HL-60 (cell line): Measurements from ENCODE around the gene PRDX4.

ENCODE experiments used
- DNase-seq, 2 experiments: peaks; one replicate each; pipeline ENCODE4 v3.0.0-alpha.2; 2010 to 2020; ENCODE audit warnings: low read depth in 1 of 2, low spot score in 1 of 2
- H3K27ac ChIP-seq: fragments of 250-450 bp; sonication (Bioruptor Pico); replicated peaks from 2 replicates; pipeline ENCODE4 v1.5.1; 2020; ENCODE audit warnings: mild to moderate bottlenecking, moderate library complexity
- H3K27me3 ChIP-seq: fragments of 250-450 bp; sonication (Bioruptor Pico); 2 replicates; pipeline ENCODE4 v1.5.1; 2021; ENCODE audit warnings: mild to moderate bottlenecking, moderate library complexity; ENCODE audit not compliant: insufficient read depth, poor library complexity, severe bottlenecking
- H3K4me3 ChIP-seq: replicated peaks from 2 replicates; pipeline ENCODE4 v1.5.1; 2011; ENCODE audit warnings: mild to moderate bottlenecking, control low read depth, low read length; ENCODE audit not compliant: insufficient read depth
- GABPA ChIP-seq: IDR thresholded peaks from 2 replicates; pipeline ENCODE4 v1.6.1; 2012; ENCODE audit warnings: low read depth
- POLR2AphosphoS5 ChIP-seq: IDR thresholded peaks from 2 replicates; pipeline ENCODE4 v1.6.1; 2012; ENCODE audit warnings: low read depth
- REST ChIP-seq: IDR thresholded peaks from 2 replicates; pipeline ENCODE4 v1.6.1; 2012; ENCODE audit warnings: low read depth; ENCODE audit not compliant: insufficient replicate concordance
- SPI1 ChIP-seq: IDR thresholded peaks from 2 replicates; pipeline ENCODE4 v1.6.1; 2012; ENCODE audit warnings: low read depth, mild to moderate bottlenecking, borderline replicate concordance
- TF ChIP-seq, protein P1 (sequence below): IDR thresholded peaks from one replicate; pipeline ENCODE4 v1.5.1; 2011; ENCODE audit warnings: low read length, control low read depth, inconsistent platforms; ENCODE audit not compliant: insufficient read depth

The PRDX4 gene

DNA sequence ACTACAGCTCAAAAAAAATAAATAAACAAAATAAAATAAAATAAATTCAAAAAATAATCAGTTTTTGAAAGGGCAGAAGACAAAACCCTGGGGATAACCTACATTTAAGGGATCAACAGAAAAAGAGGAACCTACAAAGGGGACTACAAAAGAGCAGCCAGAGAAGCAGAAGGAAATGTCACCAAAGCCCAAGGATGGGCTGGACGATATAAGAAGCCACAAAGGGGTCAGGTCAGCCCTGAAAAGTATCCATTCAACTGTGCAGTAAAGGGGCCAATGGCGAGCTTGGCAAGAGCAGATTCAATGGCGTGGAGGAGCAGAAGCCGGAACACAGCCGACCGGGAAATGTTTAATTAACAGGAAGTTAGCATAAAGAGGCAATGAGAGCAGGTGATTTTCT, 58.9 kb downstream of the PRDX4 start:
- peak in 1 of 2 experiments; percentile 51 for DNase-seq

DNA sequence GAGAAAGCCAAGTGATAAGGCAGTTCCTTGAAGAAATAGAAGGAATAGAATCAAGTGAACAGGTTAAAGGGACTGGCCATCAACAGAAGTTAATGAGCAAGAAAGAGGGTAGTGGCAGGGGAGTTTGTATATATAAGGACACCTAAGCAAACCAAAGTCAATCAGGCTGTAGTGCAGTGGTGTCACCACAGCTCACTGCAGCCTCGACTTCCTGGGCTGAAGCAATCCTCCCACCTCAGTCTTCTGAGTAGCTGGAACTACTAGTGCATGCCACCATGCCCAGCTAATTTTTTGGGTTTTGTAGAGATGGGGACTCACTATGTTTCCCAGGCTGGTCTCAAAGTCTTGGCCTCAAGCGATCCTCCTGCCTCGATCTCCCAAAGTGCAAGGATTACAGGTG, 59.9 kb downstream of the PRDX4 start:
- peak in 1 of 2 experiments; percentile 80 for DNase-seq
- Histone ChIP-seq H3K27ac (peak overlapping the region; percentile 56), H3K27me3 (no peaks in the 10 kb centered on the region), H3K4me3 (no peak overlapping the region)
- no peak for TF ChIP-seq POLR2AphosphoS5

More for the DNA sequence above, 58.9 kb downstream of the PRDX4 start:
- Histone ChIP-seq H3K4me3 (no peak overlapping the region), H3K27ac (peak overlapping the region; percentile 29), H3K27me3 (no peaks in the 10 kb centered on the region)
- TF ChIP-seq REST (no peak), GABPA (no peak), POLR2AphosphoS5 (no peak), SPI1 (no peak)
- TF ChIP-seq, protein P1, sequence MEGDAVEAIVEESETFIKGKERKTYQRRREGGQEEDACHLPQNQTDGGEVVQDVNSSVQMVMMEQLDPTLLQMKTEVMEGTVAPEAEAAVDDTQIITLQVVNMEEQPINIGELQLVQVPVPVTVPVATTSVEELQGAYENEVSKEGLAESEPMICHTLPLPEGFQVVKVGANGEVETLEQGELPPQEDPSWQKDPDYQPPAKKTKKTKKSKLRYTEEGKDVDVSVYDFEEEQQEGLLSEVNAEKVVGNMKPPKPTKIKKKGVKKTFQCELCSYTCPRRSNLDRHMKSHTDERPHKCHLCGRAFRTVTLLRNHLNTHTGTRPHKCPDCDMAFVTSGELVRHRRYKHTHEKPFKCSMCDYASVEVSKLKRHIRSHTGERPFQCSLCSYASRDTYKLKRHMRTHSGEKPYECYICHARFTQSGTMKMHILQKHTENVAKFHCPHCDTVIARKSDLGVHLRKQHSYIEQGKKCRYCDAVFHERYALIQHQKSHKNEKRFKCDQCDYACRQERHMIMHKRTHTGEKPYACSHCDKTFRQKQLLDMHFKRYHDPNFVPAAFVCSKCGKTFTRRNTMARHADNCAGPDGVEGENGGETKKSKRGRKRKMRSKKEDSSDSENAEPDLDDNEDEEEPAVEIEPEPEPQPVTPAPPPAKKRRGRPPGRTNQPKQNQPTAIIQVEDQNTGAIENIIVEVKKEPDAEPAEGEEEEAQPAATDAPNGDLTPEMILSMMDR: no peak

DNA sequence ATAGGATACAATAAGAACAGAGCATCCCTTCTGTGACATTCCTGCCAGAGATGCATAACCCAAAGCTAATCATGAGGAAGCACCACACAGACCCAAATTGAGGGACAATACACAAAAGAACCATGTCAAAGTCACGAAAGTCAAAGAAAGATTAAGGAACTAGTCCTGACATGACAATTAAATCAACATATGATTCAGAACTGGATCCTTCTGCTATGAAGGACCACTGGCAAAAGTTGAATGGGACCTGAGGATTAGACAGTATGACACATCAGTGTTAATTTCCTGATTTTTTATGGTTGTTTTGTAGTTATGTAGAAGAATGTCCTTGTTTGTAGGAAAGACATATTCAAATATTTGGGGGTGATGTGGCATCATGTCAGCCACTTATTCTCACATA, 61.9 kb downstream of the PRDX4 start:
- DNase-seq: no peak
- no peaks in the 10 kb centered on the region for H3K27me3 ChIP-seq
- TF ChIP-seq, protein P1: no peak
- TF ChIP-seq REST (no peak), GABPA (no peak), SPI1 (no peak), POLR2AphosphoS5 (no peak)
- no peak overlapping the region for H3K4me3 ChIP-seq
- H3K27ac ChIP-seq: no peak overlapping the region

DNA sequence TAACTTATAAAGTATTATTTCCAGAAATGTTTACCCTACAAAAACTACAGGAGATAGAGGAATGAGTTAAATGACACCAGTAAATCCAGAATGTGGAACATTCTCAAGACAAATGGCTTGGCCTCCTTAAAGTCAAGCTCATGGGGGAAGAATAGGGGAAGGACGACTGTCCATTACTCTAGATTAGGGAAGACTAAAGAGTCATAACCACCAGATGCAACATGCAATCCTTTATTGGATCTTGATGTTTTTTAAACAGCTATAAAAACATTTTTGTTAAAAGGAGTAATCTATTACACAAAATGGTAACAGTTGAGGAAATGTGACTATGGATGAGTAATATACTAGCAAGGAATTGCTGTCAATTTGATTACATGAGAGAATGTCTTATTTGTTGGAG, 64.7 kb downstream of the PRDX4 start:
- H3K27ac ChIP-seq: no peak overlapping the region

More for the DNA sequence above, 64.7 kb downstream of the PRDX4 start:
- no peak for DNase-seq
- H3K4me3 ChIP-seq: no peak overlapping the region
- H3K27me3 ChIP-seq: no peaks in the 10 kb centered on the region
- TF ChIP-seq, protein P1: no peak
- no peak for TF ChIP-seq SPI1
